KMS-11 (cell line): ENCODE measurements around the gene SPNS3.

Experiments
- H2AFZ ChIP-seq: fragments of 200-600 bp; sonication (generic); 2 replicates; pipeline ENCODE4 v1.6.1; 2016; ENCODE audit warnings: antibody characterized with exemption, mixed run types, low read depth
- H3K27ac ChIP-seq: fragments of 200-600 bp; sonication (generic); 2 replicates; pipeline ENCODE4 v1.6.1; 2016; ENCODE audit warnings: mild to moderate bottlenecking, mixed run types
- H3K27me3 ChIP-seq: fragments of 200-600 bp; sonication (generic); 2 replicates; pipeline ENCODE4 v1.6.1; 2017; ENCODE audit warnings: mild to moderate bottlenecking, low read depth, mixed run types, moderate library complexity; ENCODE audit not compliant: insufficient read depth
- H3K36me3 ChIP-seq: fragments of 200-600 bp; sonication (generic); 2 replicates; pipeline ENCODE4 v1.6.1; 2017; ENCODE audit warnings: mild to moderate bottlenecking, mixed run types; ENCODE audit not compliant: insufficient read depth
- H3K4me1 ChIP-seq: fragments of 200-600 bp; sonication (generic); 2 replicates; pipeline ENCODE4 v1.6.1; 2016; ENCODE audit warnings: mild to moderate bottlenecking, low read depth, mixed run types; ENCODE audit not compliant: poor library complexity, severe bottlenecking
- H3K4me2 ChIP-seq: fragments of 200-600 bp; sonication (generic); 2 replicates; pipeline ENCODE4 v1.7.0; 2016; ENCODE audit warnings: mild to moderate bottlenecking, mixed run types
- H3K4me3 ChIP-seq: fragments of 200-600 bp; sonication (generic); IDR thresholded peaks from 2 replicates; pipeline ENCODE4 v1.6.1; 2017; ENCODE audit warnings: low read depth, low read length, mixed read lengths; ENCODE audit not compliant: insufficient read depth
- H3K79me2 ChIP-seq: fragments of 200-600 bp; sonication (generic); 2 replicates; pipeline ENCODE4 v1.6.1; 2016; ENCODE audit warnings: low read depth, mixed run types; ENCODE audit not compliant: insufficient read depth
- H3K9ac ChIP-seq: fragments of 200-600 bp; sonication (generic); 2 replicates; pipeline ENCODE4 v1.6.1; 2016; ENCODE audit warnings: mild to moderate bottlenecking, mixed run types
- H4K20me1 ChIP-seq: fragments of 200-600 bp; sonication (generic); 2 replicates; pipeline ENCODE4 v1.6.1; 2016; ENCODE audit warnings: mild to moderate bottlenecking, mixed run types; ENCODE audit not compliant: insufficient read depth
- TF ChIP-seq, protein P1 (sequence below): fragments of 200-600 bp; sonication (generic); conservative IDR thresholded peaks from 2 replicates; pipeline ENCODE4 v1.6.1; 2017; ENCODE audit warnings: low read depth, mild to moderate bottlenecking, antibody characterized with exemption, low read length, moderate library complexity, mixed read lengths

SPNS3 gene

DNA sequence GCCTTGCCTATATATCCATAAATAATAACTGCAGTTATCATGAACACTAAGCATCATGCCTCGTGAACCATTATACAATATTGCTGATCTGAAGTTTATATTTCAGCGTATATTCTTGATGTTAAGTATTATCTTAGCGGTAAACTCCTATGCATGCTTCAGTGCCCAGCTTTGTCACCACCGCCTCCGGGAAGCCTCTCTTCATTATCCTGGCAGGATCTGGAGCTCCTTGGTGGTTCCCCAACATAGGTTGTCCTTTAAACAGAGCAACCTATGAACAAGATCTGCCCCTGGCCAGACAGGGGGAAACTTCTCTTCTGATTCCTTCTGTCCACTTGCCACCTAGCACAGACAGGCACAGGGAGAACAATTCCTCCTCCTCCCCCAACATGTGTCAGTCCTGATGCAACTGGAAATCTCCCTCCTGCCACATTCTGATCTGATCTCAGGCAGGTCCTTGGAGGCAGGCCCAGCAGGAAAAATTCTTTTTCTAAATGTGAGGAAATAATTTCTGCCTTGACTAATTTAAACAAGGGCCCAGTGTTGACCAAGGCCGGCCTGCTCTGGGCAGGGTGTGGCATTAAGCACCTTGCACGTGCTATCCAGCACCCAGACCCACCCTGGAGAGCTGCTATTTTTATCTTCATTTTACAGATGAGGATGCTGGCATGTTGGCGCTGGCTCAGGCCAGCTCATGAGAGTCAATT, 87.3 kb downstream of the SPNS3 start:
- H2AFZ ChIP-seq = no peak overlapping the region
- no peak overlapping the region for H3K4me2 ChIP-seq
- no peak overlapping the region for H3K4me3 ChIP-seq
- H3K27ac ChIP-seq = no peak overlapping the region
- TF ChIP-seq, protein P1, sequence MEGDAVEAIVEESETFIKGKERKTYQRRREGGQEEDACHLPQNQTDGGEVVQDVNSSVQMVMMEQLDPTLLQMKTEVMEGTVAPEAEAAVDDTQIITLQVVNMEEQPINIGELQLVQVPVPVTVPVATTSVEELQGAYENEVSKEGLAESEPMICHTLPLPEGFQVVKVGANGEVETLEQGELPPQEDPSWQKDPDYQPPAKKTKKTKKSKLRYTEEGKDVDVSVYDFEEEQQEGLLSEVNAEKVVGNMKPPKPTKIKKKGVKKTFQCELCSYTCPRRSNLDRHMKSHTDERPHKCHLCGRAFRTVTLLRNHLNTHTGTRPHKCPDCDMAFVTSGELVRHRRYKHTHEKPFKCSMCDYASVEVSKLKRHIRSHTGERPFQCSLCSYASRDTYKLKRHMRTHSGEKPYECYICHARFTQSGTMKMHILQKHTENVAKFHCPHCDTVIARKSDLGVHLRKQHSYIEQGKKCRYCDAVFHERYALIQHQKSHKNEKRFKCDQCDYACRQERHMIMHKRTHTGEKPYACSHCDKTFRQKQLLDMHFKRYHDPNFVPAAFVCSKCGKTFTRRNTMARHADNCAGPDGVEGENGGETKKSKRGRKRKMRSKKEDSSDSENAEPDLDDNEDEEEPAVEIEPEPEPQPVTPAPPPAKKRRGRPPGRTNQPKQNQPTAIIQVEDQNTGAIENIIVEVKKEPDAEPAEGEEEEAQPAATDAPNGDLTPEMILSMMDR = no peak
- no peaks in the 10 kb centered on the region for H4K20me1 ChIP-seq
- H3K36me3 ChIP-seq = no peaks in the 10 kb centered on the region
- H3K4me1 ChIP-seq = no peaks in the 10 kb centered on the region
- H3K9ac ChIP-seq = no peak overlapping the region
- H3K27me3 ChIP-seq = no peaks in the 10 kb centered on the region; the same call in 1 of the 2 replicates
- no peaks in the 10 kb centered on the region for H3K79me2 ChIP-seq

DNA sequence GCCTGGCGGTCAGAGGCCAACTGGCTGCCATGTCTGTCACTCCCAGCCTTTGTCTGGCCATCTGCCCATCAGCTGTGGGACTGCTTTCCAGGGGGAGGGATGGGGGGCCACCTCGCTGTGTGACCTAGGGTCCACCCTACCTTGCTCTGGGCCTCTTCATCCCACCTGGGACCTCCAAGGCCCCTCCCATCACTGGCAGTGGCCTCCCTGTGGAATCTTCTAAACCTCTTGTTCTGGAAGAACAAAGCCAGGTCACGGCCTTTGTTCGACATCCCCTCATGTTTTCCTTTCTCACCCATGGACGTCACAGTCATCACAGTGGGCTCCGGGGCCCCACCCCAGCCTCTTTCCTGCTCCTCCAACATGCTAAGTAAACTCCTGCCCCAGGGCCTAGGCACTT, 88.9 kb downstream of the SPNS3 start:
- H3K4me1 ChIP-seq = no peaks in the 10 kb centered on the region
- TF ChIP-seq, protein P1 = no peak

DNA sequence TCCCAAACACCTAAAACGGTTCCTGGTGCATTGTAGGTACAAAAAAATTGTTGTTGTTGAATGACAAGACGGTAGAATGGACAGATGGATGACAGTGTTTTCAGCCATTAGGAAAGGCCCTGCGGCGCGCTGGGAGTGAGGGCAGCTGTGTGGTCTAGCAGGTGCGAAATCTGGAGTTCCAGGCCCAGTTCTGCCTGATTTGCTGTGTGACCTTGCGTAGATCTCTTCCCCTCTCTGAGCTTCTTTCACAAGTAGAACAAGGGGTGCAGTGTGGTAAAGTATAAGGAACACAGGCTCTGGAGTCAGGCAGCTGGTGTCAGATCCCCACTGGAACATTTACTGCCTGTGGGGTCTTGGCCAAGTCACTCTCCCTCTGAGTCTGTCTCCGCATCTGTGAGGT, 90.2 kb downstream of the SPNS3 start:
- H3K36me3 ChIP-seq = no peaks in the 10 kb centered on the region
- TF ChIP-seq, protein P1 = no peak
- peaks cover 7% of the 10 kb centered on the region; the same call in 1 of the 2 replicates for H3K27me3 ChIP-seq
- H3K4me1 ChIP-seq = no peaks in the 10 kb centered on the region
- no peak overlapping the region for H2AFZ ChIP-seq
- no peaks in the 10 kb centered on the region for H4K20me1 ChIP-seq
- H3K9ac ChIP-seq = no peak overlapping the region
- H3K27ac ChIP-seq = no peak overlapping the region
- no peak overlapping the region for H3K4me3 ChIP-seq
- no peaks in the 10 kb centered on the region for H3K79me2 ChIP-seq
- no peak overlapping the region for H3K4me2 ChIP-seq

More for the DNA sequence above, 88.9 kb downstream of the SPNS3 start:
- H3K27ac ChIP-seq = no peak overlapping the region
- no peak overlapping the region for H3K9ac ChIP-seq
- no peaks in the 10 kb centered on the region for H3K36me3 ChIP-seq
- no peak overlapping the region for H2AFZ ChIP-seq
- peaks cover 7% of the 10 kb centered on the region; the same call in 1 of the 2 replicates for H3K27me3 ChIP-seq
- H3K79me2 ChIP-seq = no peaks in the 10 kb centered on the region
- H3K4me3 ChIP-seq = no peak overlapping the region
- no peak overlapping the region for H3K4me2 ChIP-seq
- no peaks in the 10 kb centered on the region for H4K20me1 ChIP-seq

DNA sequence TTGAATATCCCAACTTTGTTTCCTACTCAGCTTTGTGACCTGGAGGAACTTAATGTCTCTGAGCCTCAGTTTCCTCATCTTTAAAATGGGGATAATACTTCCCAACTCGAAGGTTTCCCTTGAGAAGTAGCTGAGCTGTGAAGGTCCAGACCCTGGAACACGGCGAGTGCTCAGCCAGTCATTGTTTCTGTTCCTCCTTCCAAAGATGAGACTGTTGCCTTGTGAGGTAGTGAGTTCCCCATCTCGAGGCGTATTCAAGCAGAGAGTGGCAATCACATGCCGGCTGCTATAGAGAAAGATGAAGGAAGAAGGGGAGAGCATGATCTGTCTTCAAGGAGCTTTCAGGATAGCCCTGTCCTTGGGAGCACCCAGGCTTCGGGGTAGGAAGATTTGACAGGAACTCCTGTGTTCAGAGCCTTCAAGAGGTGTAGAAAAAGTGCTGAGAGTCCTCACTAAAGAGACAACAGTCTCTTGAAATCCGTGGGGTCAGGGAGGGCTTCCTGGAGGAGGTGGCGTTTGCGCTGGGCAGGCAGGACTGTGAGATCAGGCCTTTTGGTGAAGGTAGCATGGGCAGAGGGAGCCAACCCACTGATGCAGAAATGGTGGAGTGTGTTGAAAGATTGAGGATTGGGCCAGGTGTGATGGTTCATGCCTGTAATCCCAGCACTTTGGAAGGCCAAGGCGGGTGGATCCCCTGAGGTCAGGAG, 92.1 kb downstream of the SPNS3 start:
- H3K4me1 ChIP-seq = no peaks in the 10 kb centered on the region

More for the DNA sequence above, 92.1 kb downstream of the SPNS3 start:
- Histone ChIP-seq H3K4me3 (no peak overlapping the region), H3K9ac (no peak overlapping the region), H3K36me3 (no peaks in the 10 kb centered on the region), H3K27ac (no peak overlapping the region), H3K27me3 (peaks cover 10% of the 10 kb centered on the region; the same call in 1 of the 2 replicates), H4K20me1 (no peaks in the 10 kb centered on the region), H2AFZ (no peak overlapping the region), H3K4me2 (no peak overlapping the region), H3K79me2 (no peaks in the 10 kb centered on the region)
- TF ChIP-seq, protein P1 = no peak
